Bronchus fibroblast of lung (primary cell): Measurements from ENCODE around the gene CCZ1B. TPM values are rescaled to one million over a fixed set of nuclear protein-coding genes. Genes with fewer than 3 reads are reported as not detected.

Experiments used
- total RNA-seq: library from RNA; depleted of rRNA; stranded (reverse); fragments of >200 nt; gene quantifications from 2 replicates; pipeline ENCODE4 v1.2.3, GENCODE V29; 2015

Gene CCZ1B
- total RNA-seq, result 16.8 and 23.2 TPM in 2 replicates

DNA sequence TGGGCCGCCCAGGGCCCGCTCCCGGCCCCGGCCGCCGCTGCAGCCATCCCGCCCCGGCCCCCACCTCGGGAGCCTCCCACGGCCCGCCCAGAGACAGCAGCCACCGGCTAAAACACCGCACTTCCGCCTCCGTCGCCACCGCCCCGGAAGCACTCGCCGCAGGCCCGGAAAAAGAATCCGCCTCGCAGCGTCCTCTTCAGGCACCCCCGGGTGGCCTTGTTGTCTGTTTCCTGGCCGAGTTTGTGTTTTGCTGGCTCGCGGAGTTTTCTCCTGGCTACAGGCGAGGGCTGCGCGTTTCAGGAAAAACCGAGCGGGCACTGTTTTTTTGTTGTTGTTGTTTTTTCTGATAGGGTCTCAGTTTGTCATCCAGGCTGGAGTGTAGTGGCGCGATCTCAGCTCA is at the start of gene CCZ1B:
TSS of gene CCZ1B (minus strand) at position 125 of the 400 bp plus-strand sequence. CDS start at position 47, 78 bp downstream.

DNA sequence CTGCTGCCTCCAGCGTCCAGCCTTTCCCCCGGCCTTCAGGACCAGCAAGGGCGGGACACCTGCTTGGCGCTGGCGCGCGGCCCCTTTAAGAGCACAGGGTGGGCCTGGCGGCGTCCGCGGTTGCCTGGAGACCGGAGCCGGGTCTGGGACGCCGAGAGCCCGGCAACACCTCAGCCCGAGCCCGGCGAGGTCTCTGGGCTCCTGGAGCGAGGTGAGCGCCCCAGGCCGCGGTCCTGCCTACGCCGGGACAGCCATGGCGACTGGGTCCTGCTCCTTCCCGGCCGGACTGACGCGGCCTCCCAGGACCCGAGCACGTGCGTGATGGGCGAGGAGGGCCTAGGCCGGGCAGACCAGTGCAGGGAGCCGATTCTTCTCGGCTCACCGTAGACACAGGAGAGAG is 72.1 kb downstream of the CCZ1B start, which contains the start of gene RSPH10B2:
TSS of gene RSPH10B2 (plus strand) at position 140 of the 400 bp plus-strand sequence. CDS start 3,575 bp downstream, outside the sequence.

Other genes with a start within 250 kb of the CCZ1B start
- gene ZDHHC4, start 248.8 kb downstream of the CCZ1B start, total RNA-seq, result 45.7 and 52.0 TPM in 2 replicates
- gene INTS15, start 236.3 kb downstream of the CCZ1B start, total RNA-seq, result 19.7 and 23.3 TPM in 2 replicates
- gene ZNF853, start 210.7 kb downstream of the CCZ1B start, total RNA-seq, result 4.0 and 4.8 TPM in 2 replicates
- 6.4 and 7.6 TPM in 2 replicates for gene ZNF316, start 189.0 kb downstream of the CCZ1B start, total RNA-seq
- gene ZNF12, start 119.3 kb downstream of the CCZ1B start, total RNA-seq, result 6.2 TPM in 2 replicates
- not detected in 2 replicates for gene RSPH10B2, start 72.2 kb downstream of the CCZ1B start, total RNA-seq